Keratinocyte (primary cell): ENCODE results near the gene KCND2. TPM values are rescaled to one million over a fixed set of nuclear protein-coding genes. Genes with fewer than 3 reads are reported as not detected.

Source experiments
- DNase-seq: peaks from one replicate; pipeline ENCODE4 v3.0.0-alpha.2; 2011; ENCODE audit warnings: low read depth, missing footprints, low spot score
- FAIRE-seq: peaks from 2 replicates; lab custom pipeline; 2011; peaks lifted over from hg19 to GRCh38; lab: Jason Lieb, UNC
- H2AFZ ChIP-seq: 2 replicates; pipeline ENCODE4 v1.6.0; 2012; ENCODE audit warnings: low read length, control low read depth, inconsistent platforms; ENCODE audit not compliant: control insufficient read depth
- H3K27ac ChIP-seq: 2 replicates; pipeline ENCODE4 v1.5.1; 2011; ENCODE audit warnings: low read length; ENCODE audit not compliant: control insufficient read depth, insufficient read depth
- H3K27me3 ChIP-seq: 3 replicates; pipeline ENCODE4 v1.6.0; 2011; ENCODE audit warnings: low read length; ENCODE audit not compliant: control insufficient read depth, insufficient read depth; ENCODE audit errors: extremely low read depth
- H3K36me3 ChIP-seq, 2 experiments: 2 replicates in 1 of 2; 3 replicates in 1 of 2; pipeline ENCODE4 v1.5.1; 2011; ENCODE audit warnings: low read length in 2 of 2, mild to moderate bottlenecking in 1 of 2; ENCODE audit not compliant: control insufficient read depth in 2 of 2, insufficient read depth in 2 of 2; ENCODE audit errors: extremely low read depth in 1 of 2
- H3K4me1 ChIP-seq: 3 replicates; pipeline ENCODE4 v1.5.1; 2011; ENCODE audit warnings: low read length; ENCODE audit not compliant: control insufficient read depth, insufficient read depth; ENCODE audit errors: extremely low read depth
- H3K4me2 ChIP-seq: 3 replicates; pipeline ENCODE4 v1.6.0; 2011; ENCODE audit warnings: low read depth, low read length; ENCODE audit not compliant: control insufficient read depth, insufficient read depth; ENCODE audit errors: extremely low read depth
- H3K4me3 ChIP-seq, 3 experiments: fragments of 200-600 bp in 1 of 3; sonication (generic) in 1 of 3; 2 replicates in 2 of 3; 3 replicates in 1 of 3; pipeline ENCODE4 v1.5.1; 2011 to 2016; ENCODE audit warnings: low read length in 3 of 3, mild to moderate bottlenecking in 3 of 3, control low read depth in 2 of 3, inconsistent platforms in 1 of 3, low read depth in 1 of 3, mixed read lengths in 1 of 3, mixed run types in 1 of 3, moderate library complexity in 1 of 3; ENCODE audit not compliant: control insufficient read depth in 2 of 3, insufficient read depth in 2 of 3; ENCODE audit errors: extremely low read depth in 1 of 3
- H3K79me2 ChIP-seq: 2 replicates; pipeline ENCODE4 v1.6.0; 2012; ENCODE audit warnings: low read length; ENCODE audit not compliant: control insufficient read depth, insufficient read depth
- H3K9ac ChIP-seq: 3 replicates; pipeline ENCODE4 v1.6.0; 2011; ENCODE audit warnings: low read length; ENCODE audit not compliant: control insufficient read depth, insufficient read depth; ENCODE audit errors: extremely low read depth
- H3K9me1 ChIP-seq: 3 replicates; pipeline ENCODE4 v1.6.0; 2011; ENCODE audit warnings: low read length; ENCODE audit not compliant: control insufficient read depth, insufficient read depth; ENCODE audit errors: extremely low read depth
- H3K9me3 ChIP-seq: 2 replicates; pipeline ENCODE4 v1.5.1; 2012; ENCODE audit warnings: low read depth, low read length; ENCODE audit not compliant: control insufficient read depth
- H4K20me1 ChIP-seq: 3 replicates; pipeline ENCODE4 v1.6.0; 2011; ENCODE audit warnings: low read length; ENCODE audit not compliant: control insufficient read depth, insufficient read depth; ENCODE audit errors: extremely low read depth
- CTCF ChIP-seq, 3 experiments: IDR thresholded peaks in 1 of 3; conservative IDR thresholded peaks in 1 of 3; optimal IDR thresholded peaks in 1 of 3; 2 replicates in 2 of 3; 3 replicates in 1 of 3; pipeline versions ENCODE3 to v1.5.1; 2011; ENCODE audit warnings: low read length in 3 of 3, mild to moderate bottlenecking in 3 of 3, moderate library complexity in 2 of 3, control low read depth in 1 of 3, inconsistent platforms in 1 of 3; ENCODE audit not compliant: insufficient read depth in 2 of 3; ENCODE audit errors: extremely low read depth in 1 of 3
- EZH2 ChIP-seq: IDR thresholded peaks from one replicate; pipeline ENCODE4 v1.6.1; 2012; ENCODE audit warnings: inconsistent platforms, mild to moderate bottlenecking, low read length, moderate library complexity
- dilution Hi-C: fragments of 300-500 bp; cut with MboI; formaldehyde crosslinking; loops from one replicate; pipeline ENCODE4 v1.7.0; 2020; ENCODE audit warnings: low sequenced_read_pairs; ENCODE audit not compliant: extremely low pct_ligation_motif_present
- polyA plus RNA-seq, 5 experiments: library from polyadenylated mRNA; depleted of rRNA in 3 of 5; stranded (reverse) in 3 of 5; stranded (forward) in 1 of 5; unstranded in 1 of 5; fragments of >200 nt; gene quantifications; 1 replicate in 1 of 5; 2 replicates in 3 of 5; 3 replicates in 1 of 5; pipeline versions ENCODE4 v1.2.1 to v1.2.3, GENCODE V29; 2011 to 2012; ENCODE audit warnings: missing spikeins in 2 of 5, low read depth in 1 of 5, low replicate concordance in 1 of 5

The KCND2 gene
- polyA plus RNA-seq, 1 donor (not counting 4 experiments of a cell fraction or from before 2014, with no cell fraction given): not detected

GRCh38 chr7:120675076-120675475 lies 402.1 kb downstream of the KCND2 start:
- Histone ChIP-seq H3K27me3 (no peaks in the 10 kb centered on the region), H3K36me3 (no peaks in the 10 kb centered on the region), H3K4me3 (no peak overlapping the region), H3K4me1 (no peaks in the 10 kb centered on the region), H2AFZ (no peak overlapping the region), H3K9me1 (no peaks in the 10 kb centered on the region), H3K79me2 (no peaks in the 10 kb centered on the region), H3K27ac (no peak overlapping the region), H3K9me3 (no peaks in the 10 kb centered on the region), H3K9ac (no peak overlapping the region), H4K20me1 (no peaks in the 10 kb centered on the region), H3K4me2 (no peak overlapping the region)
- TF ChIP-seq EZH2 (no peak), CTCF (optimal IDR thresholded peaks at IDR 0.05 in 1 of 3, IDR thresholded peaks at IDR 0.05 in 1 of 3, conservative IDR thresholded peaks at IDR 0.05 in 1 of 3; ENCODE audit: extremely low read depth in 1 of 3, insufficient read depth in 2 of 3, low read length in 3 of 3) (no peak)
- DNase-seq (no peak), FAIRE-seq (no peak)
- dilution Hi-C loops: no loop called here

- H3K9ac ChIP-seq: no peak overlapping the region
- no peaks in the 10 kb centered on the region for H4K20me1 ChIP-seq
- no peaks in the 10 kb centered on the region for H3K9me1 ChIP-seq
- dilution Hi-C loops: no loop called here
- DNase-seq (no peak), FAIRE-seq (no peak)
- H3K9me3 ChIP-seq: no peaks in the 10 kb centered on the region
- H3K27me3 ChIP-seq: no peaks in the 10 kb centered on the region
- H3K4me1 ChIP-seq: no peaks in the 10 kb centered on the region
- no peaks in the 10 kb centered on the region for H3K36me3 ChIP-seq
- H3K27ac ChIP-seq: no peak overlapping the region
- H3K4me3 ChIP-seq: no peak overlapping the region
- H3K4me2 ChIP-seq: no peak overlapping the region
- no peak overlapping the region for H2AFZ ChIP-seq
- no peaks in the 10 kb centered on the region for H3K79me2 ChIP-seq
- TF ChIP-seq CTCF (optimal IDR thresholded peaks at IDR 0.05 in 1 of 3, IDR thresholded peaks at IDR 0.05 in 1 of 3, conservative IDR thresholded peaks at IDR 0.05 in 1 of 3; ENCODE audit: extremely low read depth in 1 of 3, insufficient read depth in 2 of 3, low read length in 3 of 3): no peak
- TF ChIP-seq EZH2: no peak
Measured at GRCh38 chr7:120677535-120677934, 404.6 kb downstream of the KCND2 start.
